ENCODE data around the gene FAAP20. TPM values are rescaled to one million over a fixed set of nuclear protein-coding genes. Genes with fewer than 3 reads are reported as not detected.

Gene FAAP20
- total and polyA plus RNA-seq, 10 of the 15 experiments (the other 5 are each of a cell fraction or from before 2014, with no cell fraction given): 0.79 to 91.8 (median 20.9) TPM

DNA sequence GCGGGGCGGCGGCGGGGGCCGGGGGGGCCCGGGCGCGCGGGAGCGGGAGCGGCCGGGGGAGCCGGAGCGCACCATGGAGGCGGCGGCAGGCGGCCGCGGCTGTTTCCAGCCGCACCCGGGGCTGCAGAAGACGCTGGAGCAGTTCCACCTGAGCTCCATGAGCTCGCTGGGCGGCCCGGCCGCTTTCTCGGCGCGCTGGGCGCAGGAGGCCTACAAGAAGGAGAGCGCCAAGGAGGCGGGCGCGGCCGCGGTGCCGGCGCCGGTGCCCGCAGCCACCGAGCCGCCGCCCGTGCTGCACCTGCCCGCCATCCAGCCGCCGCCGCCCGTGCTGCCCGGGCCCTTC, 34.1 kb upstream of the FAAP20 start:
- ATAC-seq: no peak
- no peak for DNase-seq (ENCODE audit: low read depth, low spot score)
- SMC1A ChIA-PET (ENCODE audit: uncharacterized antibody, unreplicated experiment): interaction anchor here (0.8 to 1.4 kb wide), 3 partner anchors 63 to 154 kb away, joined by 3 to 6 read pairs (median 3); no protein-coding TSS in a partner anchor
- TF ChIP-seq MTA2 (IDR thresholded peaks at IDR 0.05; ENCODE audit: low read depth): no peak
- TF ChIP-seq EZH2 (IDR thresholded peaks at IDR 0.05; ENCODE audit: borderline replicate concordance, control insufficient read depth, low read depth, low read length): no peak
- no peak for TF ChIP-seq RFX5 (IDR thresholded peaks at IDR 0.05; ENCODE audit: low read depth, low read length)
- TF ChIP-seq FOS (IDR thresholded peaks at IDR 0.05; ENCODE audit: borderline replicate concordance, extremely low read depth, insufficient read length): no peak
- TF ChIP-seq WRNIP1 (IDR thresholded peaks at IDR 0.05; ENCODE audit: borderline replicate concordance, low read depth, low read length): no peak
- TF ChIP-seq, protein P1, sequence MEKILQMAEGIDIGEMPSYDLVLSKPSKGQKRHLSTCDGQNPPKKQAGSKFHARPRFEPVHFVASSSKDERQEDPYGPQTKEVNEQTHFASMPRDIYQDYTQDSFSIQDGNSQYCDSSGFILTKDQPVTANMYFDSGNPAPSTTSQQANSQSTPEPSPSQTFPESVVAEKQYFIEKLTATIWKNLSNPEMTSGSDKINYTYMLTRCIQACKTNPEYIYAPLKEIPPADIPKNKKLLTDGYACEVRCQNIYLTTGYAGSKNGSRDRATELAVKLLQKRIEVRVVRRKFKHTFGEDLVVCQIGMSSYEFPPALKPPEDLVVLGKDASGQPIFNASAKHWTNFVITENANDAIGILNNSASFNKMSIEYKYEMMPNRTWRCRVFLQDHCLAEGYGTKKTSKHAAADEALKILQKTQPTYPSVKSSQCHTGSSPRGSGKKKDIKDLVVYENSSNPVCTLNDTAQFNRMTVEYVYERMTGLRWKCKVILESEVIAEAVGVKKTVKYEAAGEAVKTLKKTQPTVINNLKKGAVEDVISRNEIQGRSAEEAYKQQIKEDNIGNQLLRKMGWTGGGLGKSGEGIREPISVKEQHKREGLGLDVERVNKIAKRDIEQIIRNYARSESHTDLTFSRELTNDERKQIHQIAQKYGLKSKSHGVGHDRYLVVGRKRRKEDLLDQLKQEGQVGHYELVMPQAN (conservative IDR thresholded peaks at IDR 0.05): 0 out of 2 replicates have a peak, but pooled peaks have one; percentile 31
- TF ChIP-seq EP300 (IDR thresholded peaks at IDR 0.05; ENCODE audit: borderline replicate concordance in 1 of 2, control insufficient read depth in 1 of 2, low read depth in 2 of 2, low read length in 2 of 2): no peak
- TF ChIP-seq MAX (IDR thresholded peaks at IDR 0.05; ENCODE audit: low read depth, low read length): no peak
- no peak for TF ChIP-seq SREBF1 (IDR thresholded peaks at IDR 0.05; ENCODE audit: low read length)
- TF ChIP-seq BACH1 (IDR thresholded peaks at IDR 0.05; ENCODE audit: borderline replicate concordance): 0 out of 2 replicates have a peak, but pooled peaks have one; percentile 33
- no peak for TF ChIP-seq BMI1 (IDR thresholded peaks at IDR 0.05; ENCODE audit: borderline replicate concordance)
- TF ChIP-seq YBX1 (IDR thresholded peaks at IDR 0.05): no peak
- peak; percentile 25; the same call in 1 of the 2 replicates for TF ChIP-seq GATAD2B (conservative IDR thresholded peaks at IDR 0.05; ENCODE audit: low read depth)
- TF ChIP-seq DPF2 (IDR thresholded peaks at IDR 0.05): peak; percentile 44; the same call in 1 of the 2 replicates
- TF ChIP-seq NRF1 (conservative IDR thresholded peaks at IDR 0.05; ENCODE audit: low read depth, low read length): no peak
- no peak for TF ChIP-seq ZNF207 (IDR thresholded peaks at IDR 0.05; ENCODE audit: borderline replicate concordance)
- TF ChIP-seq TARDBP (IDR thresholded peaks at IDR 0.05; ENCODE audit: borderline replicate concordance): no peak
- TF ChIP-seq, protein P2, sequence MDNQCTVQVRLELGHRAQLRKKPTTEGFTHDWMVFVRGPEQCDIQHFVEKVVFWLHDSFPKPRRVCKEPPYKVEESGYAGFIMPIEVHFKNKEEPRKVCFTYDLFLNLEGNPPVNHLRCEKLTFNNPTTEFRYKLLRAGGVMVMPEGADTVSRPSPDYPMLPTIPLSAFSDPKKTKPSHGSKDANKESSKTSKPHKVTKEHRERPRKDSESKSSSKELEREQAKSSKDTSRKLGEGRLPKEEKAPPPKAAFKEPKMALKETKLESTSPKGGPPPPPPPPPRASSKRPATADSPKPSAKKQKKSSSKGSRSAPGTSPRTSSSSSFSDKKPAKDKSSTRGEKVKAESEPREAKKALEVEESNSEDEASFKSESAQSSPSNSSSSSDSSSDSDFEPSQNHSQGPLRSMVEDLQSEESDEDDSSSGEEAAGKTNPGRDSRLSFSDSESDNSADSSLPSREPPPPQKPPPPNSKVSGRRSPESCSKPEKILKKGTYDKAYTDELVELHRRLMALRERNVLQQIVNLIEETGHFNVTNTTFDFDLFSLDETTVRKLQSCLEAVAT (IDR thresholded peaks at IDR 0.05): no peak
- TF ChIP-seq YY1 (IDR thresholded peaks at IDR 0.05; ENCODE audit: low read depth, low read length): no peak
- peak; percentile 49; the same call in 1 of the 2 replicates for TF ChIP-seq IKZF1 (conservative IDR thresholded peaks at IDR 0.05)
- TF ChIP-seq MEF2B (IDR thresholded peaks at IDR 0.05; ENCODE audit: partially characterized antibody, poor library complexity, severe bottlenecking): no peak
- TF ChIP-seq CEBPB (IDR thresholded peaks at IDR 0.05; ENCODE audit: borderline replicate concordance in 1 of 2, low read depth in 2 of 2, low read length in 2 of 2): no peak

More for the DNA sequence above, 34.1 kb upstream of the FAAP20 start:
- Histone ChIP-seq H3K9ac (ENCODE audit: control insufficient read depth, insufficient read depth, low read length) (no peak overlapping the region; the same call in 1 of the 2 replicates), H3K4me1 (ENCODE audit: control insufficient read depth, insufficient read depth, low read length) (peaks cover 16% of the 10 kb centered on the region), H3K4me2 (ENCODE audit: control insufficient read depth, insufficient read depth) (peak overlapping the region; percentile 97), H3K36me3 (ENCODE audit: control insufficient read depth in 2 of 2, insufficient read depth in 2 of 2, low read length in 1 of 2) (no peaks in the 10 kb centered on the region; a peak in 1 of 4 replicates), H3K9me3 (replicated peaks; ENCODE audit: control insufficient read depth, insufficient read depth, low read length) (no peaks in the 10 kb centered on the region), H3K4me3 (peak overlapping the region; percentile 82), H4K20me1 (ENCODE audit: control insufficient read depth, insufficient read depth) (0 out of 2 replicates have a peak, but pooled peaks cover 8% of the 10 kb centered on the region), H3K27ac (ENCODE audit: control insufficient read depth, insufficient read depth) (no peak overlapping the region), H2AFZ (ENCODE audit: control insufficient read depth, low read depth, low read length) (no peak overlapping the region), H3K27me3 (replicated peaks in 1 of 2; ENCODE audit: control insufficient read depth in 2 of 2, insufficient read depth in 2 of 2, low read length in 1 of 2) (no peaks in the 10 kb centered on the region), H3K79me2 (ENCODE audit: control insufficient read depth, insufficient read depth, low read length) (peaks cover 46% of the 10 kb centered on the region)
- ChIA-PET CTCF (interaction anchor here (0.6 to 1.4 kb wide), 6 partner anchors 12 to 186 kb away, joined by 3 to 4 read pairs (median 3); no protein-coding TSS in a partner anchor), POLR2A (interaction anchor here (0.9 to 1.0 kb wide), 2 partner anchors 71 to 298 kb away, joined by 3 read pairs; partner anchors contain the start of gene PANK4), RAD21 (ENCODE audit: unreplicated experiment) (interaction anchor here (1.2 to 3.3 kb wide), 3 partner anchors 29 to 87 kb away, joined by 5 to 9 read pairs (median 6); no protein-coding TSS in a partner anchor)
- in situ Hi-C loops (cut with MboI) (no loop called here), intact Hi-C loops (cut with micrococcal nuclease; ENCODE audit: unreplicated experiment) (loop anchor here (5.0 kb wide), 1 partner anchor 84 kb away; no protein-coding TSS in a partner anchor)
- no peak for FAIRE-seq
- no TSS peak for BruUV-seq (replicated peaks)
- 2% methylated on average over 10 of the region's 50 CpGs for WGBS (ENCODE audit: insufficient coverage, insufficient replicate concordance, low lambda C conversion rate, missing lambda C conversion rate)

Measured in GM12878 (cell line).